GM18517 (cell line): Measurements from ENCODE around the gene SLC12A7.
"Not testable (repeated sequence)": the region's sequence is repeated elsewhere in the genome, so short reads cannot be mapped to it uniquely, and the experiment has no call there.

Source experiments
- ATAC-seq: cut with Tn5 transposase; IDR thresholded peaks from one replicate; pipeline ENCODE4 v1.9.1; 2021; ENCODE audit warnings: mild to moderate bottlenecking, moderate library complexity; ENCODE audit not compliant: unreplicated experiment

Gene SLC12A7

DNA sequence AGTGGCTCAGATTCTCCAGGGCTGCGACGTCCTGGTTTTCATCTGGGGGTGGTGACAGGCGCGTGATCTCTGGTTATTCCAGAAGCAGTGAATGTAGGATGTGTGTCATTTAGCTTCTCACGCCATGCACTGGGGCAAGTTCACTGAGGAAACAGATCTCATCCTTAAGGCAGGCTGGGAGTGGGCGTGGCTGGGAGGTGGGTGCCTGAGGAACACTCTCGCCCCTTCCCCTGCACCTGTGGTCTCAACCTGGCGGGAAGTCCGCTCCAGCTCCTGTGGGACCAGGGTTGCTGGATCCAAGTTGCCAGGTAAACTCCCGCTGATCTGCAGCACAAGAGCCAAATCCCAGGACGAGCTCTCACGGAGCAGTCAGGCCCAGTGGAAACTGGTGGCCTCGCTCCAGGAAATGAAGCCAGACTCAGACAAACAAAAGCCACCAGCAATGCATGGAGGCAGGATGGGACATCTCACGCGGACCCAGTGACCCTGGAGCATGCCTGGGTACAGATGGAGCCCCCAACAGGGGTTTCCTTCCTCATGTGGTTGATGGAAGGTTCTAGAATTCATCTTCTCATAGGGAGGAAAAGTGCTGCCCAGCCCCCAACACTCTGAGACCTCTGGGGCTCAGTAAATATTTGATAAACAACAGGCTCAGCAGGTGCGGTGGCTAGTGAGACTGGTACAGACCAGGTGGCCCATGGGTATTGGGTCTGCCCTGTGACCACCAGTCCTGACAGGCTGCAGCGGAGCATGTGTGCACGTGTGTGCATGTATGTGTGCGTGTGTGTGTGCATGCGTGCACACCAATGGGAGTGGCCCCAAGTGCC, 16.3 kb upstream of the SLC12A7 start:
- ATAC-seq: no peak

GRCh38 chr5:1125695-1126094, 13.8 kb upstream of the SLC12A7 start:
- not testable (repeated sequence) for ATAC-seq

GRCh38 chr5:1125030-1125357, 13.1 kb upstream of the SLC12A7 start:
- ATAC-seq: no peak

DNA sequence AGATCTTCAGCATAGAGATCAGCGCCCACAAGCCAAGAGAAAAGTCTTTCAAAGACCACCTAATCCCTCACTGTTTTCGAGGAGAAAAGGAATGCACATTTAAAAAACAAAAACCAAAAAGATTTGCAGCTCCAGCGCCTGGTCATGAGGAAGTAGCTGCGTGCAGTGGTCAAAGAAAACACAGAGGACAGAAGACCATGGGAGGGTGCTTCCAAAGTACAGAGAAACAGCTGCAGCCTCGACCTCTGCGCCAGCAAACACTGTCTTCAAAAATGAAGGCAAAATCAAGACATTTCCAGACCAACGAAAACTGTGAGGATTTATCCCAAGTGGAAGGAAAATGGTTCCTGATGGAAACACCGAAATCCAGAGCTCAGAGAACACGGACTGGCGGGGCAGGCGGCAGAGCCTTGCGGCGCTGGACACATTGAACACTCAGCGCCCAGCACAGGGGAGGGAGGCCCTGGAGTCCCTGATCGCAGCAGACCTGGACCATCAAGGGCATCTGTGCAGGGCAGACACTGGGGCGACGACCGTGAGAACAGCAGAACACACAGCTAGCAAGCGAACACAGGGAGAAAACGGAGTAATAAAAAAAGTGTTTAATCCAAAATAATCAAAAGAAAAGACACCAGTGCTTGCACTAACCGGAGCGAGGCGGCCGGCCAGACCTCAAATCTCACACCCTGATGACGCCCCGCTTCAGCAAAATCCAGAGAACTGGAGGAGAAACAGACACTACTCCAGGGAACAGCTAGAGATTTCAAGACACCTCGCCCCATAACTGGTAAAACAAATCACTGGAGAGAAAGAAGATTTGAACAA, 12.6 kb upstream of the SLC12A7 start:
- ATAC-seq: no peak

GRCh38 chr5:1123418-1124147, 11.7 kb upstream of the SLC12A7 start:
- no peak for ATAC-seq

- ATAC-seq: no peak
Observed at GRCh38 chr5:1122511-1123294, 10.8 kb upstream of the SLC12A7 start.

GRCh38 chr5:1121891-1122290, 10.0 kb upstream of the SLC12A7 start:
- ATAC-seq: no peak

DNA sequence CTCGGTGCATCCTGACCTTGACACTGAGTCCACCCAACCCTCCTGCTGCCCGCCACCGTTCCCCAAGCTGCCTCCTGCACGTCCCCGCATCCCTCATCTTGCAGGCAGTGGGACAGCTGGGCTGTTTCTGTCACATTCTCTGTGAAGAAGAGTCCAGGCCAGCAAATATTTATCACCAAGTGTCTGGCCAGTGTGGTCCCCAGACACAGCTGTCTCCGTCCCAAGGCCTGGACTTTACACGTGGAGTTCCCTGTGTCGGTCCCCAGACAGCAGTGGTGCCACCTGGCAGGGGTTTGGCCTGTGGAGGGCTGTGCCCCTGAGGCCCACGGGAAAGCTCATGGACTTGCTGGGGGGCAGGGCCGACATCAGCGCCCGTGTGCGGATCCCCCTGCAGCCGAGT, 9.2 kb upstream of the SLC12A7 start:
- no peak for ATAC-seq

- ATAC-seq: no peak
Observed at GRCh38 chr5:1120236-1120999, 8.6 kb upstream of the SLC12A7 start.

DNA sequence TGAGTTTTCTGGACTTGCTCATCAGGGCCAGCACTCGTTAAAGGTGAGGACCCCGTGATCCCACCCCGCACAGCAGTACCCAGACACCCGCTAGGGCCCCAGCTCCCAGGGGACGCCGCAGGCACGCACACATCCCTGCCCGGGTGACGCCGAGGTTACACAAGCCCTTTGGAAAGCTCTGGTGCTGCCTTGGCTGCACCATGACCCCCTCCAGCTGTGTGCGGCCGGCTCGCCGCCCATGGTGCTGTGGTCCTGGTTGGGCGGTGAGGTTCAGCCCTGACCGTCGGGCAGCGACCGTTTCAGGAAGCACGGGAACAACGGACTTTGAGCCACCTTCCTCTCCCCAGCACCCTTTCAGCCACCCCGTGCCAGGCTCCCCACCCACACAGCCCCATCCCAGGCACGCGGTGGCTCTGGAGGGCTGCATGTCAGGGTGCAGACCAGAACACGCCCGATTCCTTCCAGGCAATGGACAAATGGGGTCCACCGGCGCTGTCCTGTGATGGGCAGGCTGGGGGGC, 7.5 kb upstream of the SLC12A7 start:
- ATAC-seq: no peak

DNA sequence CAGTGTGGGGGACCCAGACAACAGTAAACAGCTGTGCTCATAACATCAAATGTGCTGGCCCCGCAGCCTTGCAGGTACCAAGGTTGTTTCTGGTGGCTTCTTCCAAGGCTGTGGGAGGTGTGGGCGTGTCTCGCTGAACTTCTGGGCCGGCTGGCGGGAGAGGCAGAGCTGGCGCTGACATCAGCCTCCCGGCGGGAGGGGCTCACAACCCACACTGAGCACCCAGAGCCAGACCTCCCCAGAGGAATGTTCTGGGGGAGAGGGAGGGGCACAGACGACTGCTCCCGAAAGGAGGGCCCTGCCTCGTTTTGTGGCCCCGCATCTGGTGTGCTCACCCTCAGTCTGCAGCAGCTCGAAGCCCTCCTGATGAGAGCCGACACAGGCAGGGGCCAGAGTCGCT, 6.9 kb upstream of the SLC12A7 start:
- no peak for ATAC-seq

DNA sequence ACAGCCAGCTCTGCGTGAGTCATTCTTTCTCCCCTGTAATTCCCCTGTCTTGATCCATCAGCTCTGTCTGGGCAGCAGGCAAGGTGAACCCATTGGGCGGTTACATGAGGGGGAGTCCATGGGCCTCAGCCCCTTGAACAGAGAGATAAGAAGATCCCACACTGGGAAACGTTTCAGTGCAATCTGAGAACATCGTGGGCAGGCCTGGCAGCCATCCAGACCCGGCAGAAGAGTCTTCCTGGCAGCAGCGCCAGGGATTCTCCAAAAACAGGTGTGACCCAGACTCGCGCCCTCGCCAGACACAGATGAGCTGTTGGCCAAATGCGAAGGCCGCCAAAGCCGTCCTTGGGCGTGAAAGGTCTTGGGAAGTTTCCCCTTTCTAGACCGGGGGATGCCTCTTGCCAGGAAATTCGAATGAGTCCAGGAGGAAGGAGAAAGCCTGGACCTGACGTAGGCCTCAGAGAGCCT, 6.4 kb upstream of the SLC12A7 start:
- no peak for ATAC-seq

- no peak for ATAC-seq
Observed at GRCh38 chr5:1116977-1117376, 5.1 kb upstream of the SLC12A7 start.

GRCh38 chr5:1116109-1116740, 4.4 kb upstream of the SLC12A7 start:
- no peak for ATAC-seq

DNA sequence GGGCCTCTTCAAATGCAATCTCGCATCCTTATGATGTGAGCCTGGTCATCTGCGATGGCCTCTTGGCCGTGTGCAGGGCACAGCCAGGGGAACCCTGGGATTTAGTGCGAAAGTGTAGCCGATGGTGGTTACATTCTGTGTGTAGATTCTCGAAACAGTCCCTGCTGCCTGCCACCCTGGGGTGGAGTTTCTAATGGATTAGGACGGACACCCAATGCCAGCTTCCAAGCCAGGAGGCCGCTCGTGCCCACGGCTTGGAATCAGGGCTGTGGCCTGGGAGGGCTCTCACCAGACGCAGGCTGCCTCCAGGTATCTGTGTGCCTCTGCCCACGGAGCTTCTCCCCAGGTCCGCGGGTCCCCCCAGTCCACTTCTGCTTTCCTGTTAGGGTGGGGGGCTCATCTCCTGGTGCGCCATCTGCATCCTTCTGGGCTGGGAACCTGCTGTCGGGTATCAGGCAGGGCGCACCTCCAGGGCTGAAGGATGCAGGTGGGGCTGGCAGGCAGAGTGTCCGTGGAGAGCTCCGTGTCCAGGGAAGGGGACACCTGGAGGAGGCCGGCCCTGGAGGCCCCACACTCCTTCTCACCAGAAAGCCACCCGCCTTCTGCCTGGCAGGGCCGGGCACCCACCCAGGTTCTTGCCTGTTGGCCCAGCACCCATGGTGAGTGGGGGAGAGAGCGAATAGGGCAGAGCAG, 3.4 kb upstream of the SLC12A7 start:
- no peak for ATAC-seq

- ATAC-seq: no peak
Observed at GRCh38 chr5:1113805-1114586, 2.1 kb upstream of the SLC12A7 start.

DNA sequence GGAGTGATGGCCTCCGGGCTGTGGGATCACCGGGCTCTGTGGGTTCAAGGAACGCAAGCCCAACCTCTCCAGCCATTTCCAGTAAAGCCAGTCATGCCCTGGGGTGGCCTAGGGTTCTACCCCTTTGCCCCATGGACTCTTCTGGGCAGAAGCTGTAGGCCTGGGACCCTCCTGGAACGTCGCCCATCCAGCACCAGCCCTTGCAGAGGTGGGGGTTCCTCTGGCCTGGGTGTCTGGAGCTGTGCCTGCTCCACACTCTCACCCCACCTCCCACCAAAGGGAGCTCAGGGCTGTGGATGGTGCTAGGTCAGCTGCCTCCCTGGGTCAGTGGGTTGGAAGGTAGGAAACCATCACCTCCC, 1.4 kb upstream of the SLC12A7 start:
- no peak for ATAC-seq
